Measurements from ENCODE around the gene PCBP2. TPM values are rescaled to one million over a fixed set of nuclear protein-coding genes. Genes with fewer than 3 reads are reported as not detected.

The PCBP2 gene
- total and polyA plus RNA-seq, 2 experiments from 2014 or later = 132 to 389 TPM

GRCh38 chr12:53481939-53482586, 30.2 kb downstream of the PCBP2 start:
- peaks cover 44% of the 10 kb centered on the region for H4K20me1 ChIP-seq (ENCODE audit: insufficient read depth, poor library complexity, severe bottlenecking)
- no peak for TF ChIP-seq EZH2 (IDR thresholded peaks at IDR 0.05; ENCODE audit: borderline replicate concordance)
- TF ChIP-seq, protein P1, sequence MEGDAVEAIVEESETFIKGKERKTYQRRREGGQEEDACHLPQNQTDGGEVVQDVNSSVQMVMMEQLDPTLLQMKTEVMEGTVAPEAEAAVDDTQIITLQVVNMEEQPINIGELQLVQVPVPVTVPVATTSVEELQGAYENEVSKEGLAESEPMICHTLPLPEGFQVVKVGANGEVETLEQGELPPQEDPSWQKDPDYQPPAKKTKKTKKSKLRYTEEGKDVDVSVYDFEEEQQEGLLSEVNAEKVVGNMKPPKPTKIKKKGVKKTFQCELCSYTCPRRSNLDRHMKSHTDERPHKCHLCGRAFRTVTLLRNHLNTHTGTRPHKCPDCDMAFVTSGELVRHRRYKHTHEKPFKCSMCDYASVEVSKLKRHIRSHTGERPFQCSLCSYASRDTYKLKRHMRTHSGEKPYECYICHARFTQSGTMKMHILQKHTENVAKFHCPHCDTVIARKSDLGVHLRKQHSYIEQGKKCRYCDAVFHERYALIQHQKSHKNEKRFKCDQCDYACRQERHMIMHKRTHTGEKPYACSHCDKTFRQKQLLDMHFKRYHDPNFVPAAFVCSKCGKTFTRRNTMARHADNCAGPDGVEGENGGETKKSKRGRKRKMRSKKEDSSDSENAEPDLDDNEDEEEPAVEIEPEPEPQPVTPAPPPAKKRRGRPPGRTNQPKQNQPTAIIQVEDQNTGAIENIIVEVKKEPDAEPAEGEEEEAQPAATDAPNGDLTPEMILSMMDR (IDR thresholded peaks at IDR 0.05; ENCODE audit: poor library complexity) = no peak
- H3K79me2 ChIP-seq = peaks cover 20% of the 10 kb centered on the region
- H2AFZ ChIP-seq = no peak overlapping the region
- H3K4me2 ChIP-seq = no peak overlapping the region
- DNase-seq (ENCODE audit: low spot score) = peak; percentile 33
- no peaks in the 10 kb centered on the region for H3K4me1 ChIP-seq (ENCODE audit: insufficient read depth)
- H3K4me3 ChIP-seq = no peak overlapping the region
- no peak overlapping the region for H3K27ac ChIP-seq
- no peaks in the 10 kb centered on the region for H3K36me3 ChIP-seq (replicated peaks; ENCODE audit: insufficient read depth, low read depth)
- H3K27me3 ChIP-seq = no peaks in the 10 kb centered on the region
- H3K9me3 ChIP-seq (ENCODE audit: low read depth) = no peaks in the 10 kb centered on the region
- WGBS (ENCODE audit: low lambda C conversion rate, missing lambda C conversion rate) = 88% methylated on average over 9 of the region's 9 CpGs
- H3K9me2 ChIP-seq (replicated peaks; ENCODE audit: insufficient read depth) = no peaks in the 10 kb centered on the region

DNA sequence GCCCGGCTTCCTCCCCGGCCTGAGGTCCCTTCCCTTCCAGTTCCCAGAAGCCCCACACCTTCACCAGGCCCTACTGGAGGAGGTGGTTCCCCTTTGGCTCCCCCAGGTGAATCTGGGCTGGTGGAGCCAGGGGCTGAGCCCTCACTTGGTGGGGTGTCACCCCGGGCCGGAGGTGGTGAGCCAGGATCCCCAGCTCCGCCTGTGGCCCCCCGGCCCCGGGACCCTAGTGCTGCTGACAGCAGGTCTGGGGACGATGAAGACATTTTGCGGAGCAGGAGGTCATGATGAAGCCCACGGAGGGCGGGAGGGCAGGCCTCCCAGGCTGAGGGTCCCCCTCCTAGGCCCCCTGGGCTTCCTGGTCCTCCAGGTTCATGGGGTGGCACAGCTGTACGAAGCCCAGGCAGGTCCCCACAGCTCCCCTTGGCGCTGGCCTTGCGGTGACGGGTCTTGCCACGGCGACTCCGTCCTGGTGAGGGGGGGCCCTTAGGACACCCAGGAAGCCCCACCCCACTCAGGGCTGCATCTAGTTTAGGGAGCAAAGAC, 30.8 kb downstream of the PCBP2 start:
- Histone ChIP-seq H4K20me1 (ENCODE audit: insufficient read depth, poor library complexity, severe bottlenecking) (peaks cover 38% of the 10 kb centered on the region), H3K4me1 (ENCODE audit: insufficient read depth) (no peaks in the 10 kb centered on the region), H3K79me2 (peaks cover 17% of the 10 kb centered on the region), H2AFZ (no peak overlapping the region), H3K4me2 (no peak overlapping the region), H3K4me3 (no peak overlapping the region), H3K27ac (peak overlapping the region; percentile 13), H3K9me2 (replicated peaks; ENCODE audit: insufficient read depth) (no peaks in the 10 kb centered on the region), H3K27me3 (no peaks in the 10 kb centered on the region), H3K9me3 (ENCODE audit: low read depth) (no peaks in the 10 kb centered on the region), H3K36me3 (replicated peaks; ENCODE audit: insufficient read depth, low read depth) (no peaks in the 10 kb centered on the region)
- 93% methylated on average over 18 of the region's 18 CpGs for WGBS (ENCODE audit: low lambda C conversion rate, missing lambda C conversion rate)
- TF ChIP-seq, protein P1 (IDR thresholded peaks at IDR 0.05; ENCODE audit: poor library complexity) = no peak
- TF ChIP-seq EZH2phosphoT487 (IDR thresholded peaks at IDR 0.05; ENCODE audit: low read depth, severe bottlenecking, unreplicated experiment) = no peak
- no peak for TF ChIP-seq EZH2 (IDR thresholded peaks at IDR 0.05; ENCODE audit: borderline replicate concordance)
- no peak for DNase-seq (ENCODE audit: low spot score)

GRCh38 chr12:53483225-53483978, 31.5 kb downstream of the PCBP2 start:
- peaks cover 31% of the 10 kb centered on the region for H4K20me1 ChIP-seq (ENCODE audit: insufficient read depth, poor library complexity, severe bottlenecking)
- no peaks in the 10 kb centered on the region for H3K4me1 ChIP-seq (ENCODE audit: insufficient read depth)
- no peaks in the 10 kb centered on the region for H3K27me3 ChIP-seq
- H2AFZ ChIP-seq = no peak overlapping the region
- no peak for DNase-seq (ENCODE audit: low spot score)
- no peaks in the 10 kb centered on the region for H3K36me3 ChIP-seq (replicated peaks; ENCODE audit: insufficient read depth, low read depth)
- no peaks in the 10 kb centered on the region for H3K9me3 ChIP-seq (ENCODE audit: low read depth)
- WGBS (ENCODE audit: low lambda C conversion rate, missing lambda C conversion rate) = 79% methylated on average over 9 of the region's 9 CpGs
- H3K79me2 ChIP-seq = peaks cover 15% of the 10 kb centered on the region
- TF ChIP-seq EZH2 (IDR thresholded peaks at IDR 0.05; ENCODE audit: borderline replicate concordance) = no peak
- TF ChIP-seq, protein P1 (IDR thresholded peaks at IDR 0.05; ENCODE audit: poor library complexity) = no peak
- no peak for TF ChIP-seq EZH2phosphoT487 (IDR thresholded peaks at IDR 0.05; ENCODE audit: low read depth, severe bottlenecking, unreplicated experiment)
- no peak overlapping the region for H3K4me2 ChIP-seq
- H3K9me2 ChIP-seq (replicated peaks; ENCODE audit: insufficient read depth) = no peaks in the 10 kb centered on the region
- H3K27ac ChIP-seq = peak overlapping the region; percentile 13
- no peak overlapping the region for H3K4me3 ChIP-seq

Measured in hepatocyte (in vitro differentiated cells).